Hepatocyte (in vitro differentiated cells): ENCODE data around the gene TMEM156.

ENCODE experiments used
- EZH2 ChIP-seq: fragments of 200-600 bp; sonication (generic); IDR thresholded peaks from 2 replicates; pipeline ENCODE4 v1.6.1; 2016; ENCODE audit warnings: antibody characterized with exemption, mild to moderate bottlenecking, borderline replicate concordance
- EZH2phosphoT487 ChIP-seq: fragments of 200-600 bp; sonication (generic); IDR thresholded peaks from one replicate; pipeline ENCODE4 v1.6.1; 2018; ENCODE audit warnings: antibody characterized with exemption, mild to moderate bottlenecking, low read depth, moderate library complexity; ENCODE audit not compliant: unreplicated experiment, severe bottlenecking
- TF ChIP-seq, protein P1 (sequence below): fragments of 200-600 bp; sonication (generic); IDR thresholded peaks from 2 replicates; pipeline ENCODE4 v1.5.1; 2016; ENCODE audit warnings: antibody characterized with exemption, mild to moderate bottlenecking; ENCODE audit not compliant: poor library complexity

DNA sequence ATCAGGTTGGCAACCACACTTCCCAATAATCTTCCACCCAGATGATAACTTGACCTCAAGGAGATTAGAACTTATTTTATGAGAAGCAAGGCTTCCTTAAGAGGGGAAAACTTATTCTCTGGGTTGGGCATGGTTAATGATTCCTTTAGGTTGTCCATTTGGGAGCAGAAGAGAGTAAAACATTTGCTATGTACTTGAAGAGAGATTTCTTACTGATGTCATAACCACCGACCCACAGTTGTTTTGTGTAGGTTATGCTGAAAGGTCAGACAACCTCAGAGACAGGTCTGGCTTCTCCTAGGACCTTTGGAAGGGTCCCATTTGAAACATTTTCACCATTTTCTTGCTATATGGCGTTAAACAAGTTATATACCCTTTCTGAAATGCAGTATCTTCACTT lies 108.5 kb downstream of the TMEM156 start:
- TF ChIP-seq, protein P1, sequence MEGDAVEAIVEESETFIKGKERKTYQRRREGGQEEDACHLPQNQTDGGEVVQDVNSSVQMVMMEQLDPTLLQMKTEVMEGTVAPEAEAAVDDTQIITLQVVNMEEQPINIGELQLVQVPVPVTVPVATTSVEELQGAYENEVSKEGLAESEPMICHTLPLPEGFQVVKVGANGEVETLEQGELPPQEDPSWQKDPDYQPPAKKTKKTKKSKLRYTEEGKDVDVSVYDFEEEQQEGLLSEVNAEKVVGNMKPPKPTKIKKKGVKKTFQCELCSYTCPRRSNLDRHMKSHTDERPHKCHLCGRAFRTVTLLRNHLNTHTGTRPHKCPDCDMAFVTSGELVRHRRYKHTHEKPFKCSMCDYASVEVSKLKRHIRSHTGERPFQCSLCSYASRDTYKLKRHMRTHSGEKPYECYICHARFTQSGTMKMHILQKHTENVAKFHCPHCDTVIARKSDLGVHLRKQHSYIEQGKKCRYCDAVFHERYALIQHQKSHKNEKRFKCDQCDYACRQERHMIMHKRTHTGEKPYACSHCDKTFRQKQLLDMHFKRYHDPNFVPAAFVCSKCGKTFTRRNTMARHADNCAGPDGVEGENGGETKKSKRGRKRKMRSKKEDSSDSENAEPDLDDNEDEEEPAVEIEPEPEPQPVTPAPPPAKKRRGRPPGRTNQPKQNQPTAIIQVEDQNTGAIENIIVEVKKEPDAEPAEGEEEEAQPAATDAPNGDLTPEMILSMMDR, result no peak
- TF ChIP-seq EZH2 (no peak), EZH2phosphoT487 (no peak)
